ENCODE measurements around the gene CD47.

DNA sequence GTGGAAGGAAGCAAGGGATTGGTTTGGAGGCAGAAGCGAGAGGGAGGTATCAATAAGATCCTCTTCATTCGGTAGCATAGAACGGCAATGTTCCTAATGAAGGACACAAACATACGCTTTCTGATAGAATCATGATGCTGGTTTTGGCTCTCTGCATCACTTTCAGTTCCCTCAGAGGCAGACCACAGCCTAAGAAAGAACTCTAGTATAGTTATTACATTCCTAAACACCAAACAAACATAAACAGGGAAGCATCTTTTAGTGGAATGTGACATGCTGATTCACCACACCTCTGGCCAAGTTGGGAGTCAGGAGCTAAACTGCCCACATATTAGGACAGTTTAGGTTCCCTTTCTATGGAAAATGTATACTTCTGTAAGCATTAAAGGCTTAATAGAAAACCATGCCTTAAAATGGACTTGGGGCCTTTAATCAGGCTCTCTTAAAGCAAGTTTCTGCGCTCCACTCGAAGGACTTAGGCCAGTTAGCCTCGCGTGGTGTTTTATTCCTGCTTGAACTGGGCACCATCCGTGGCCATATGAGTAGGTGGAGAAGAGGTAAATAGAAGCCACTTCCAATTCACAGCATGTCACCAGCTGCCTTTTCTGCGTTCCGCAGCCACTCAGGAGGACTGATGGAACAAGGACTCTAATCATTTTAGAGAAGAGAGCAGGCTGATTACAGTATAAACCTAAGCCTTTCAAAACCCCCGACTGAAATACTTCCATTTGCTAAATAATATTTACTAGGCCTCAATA is 53.7 kb downstream of the CD47 start:
- TF ChIP-seq, protein P1, sequence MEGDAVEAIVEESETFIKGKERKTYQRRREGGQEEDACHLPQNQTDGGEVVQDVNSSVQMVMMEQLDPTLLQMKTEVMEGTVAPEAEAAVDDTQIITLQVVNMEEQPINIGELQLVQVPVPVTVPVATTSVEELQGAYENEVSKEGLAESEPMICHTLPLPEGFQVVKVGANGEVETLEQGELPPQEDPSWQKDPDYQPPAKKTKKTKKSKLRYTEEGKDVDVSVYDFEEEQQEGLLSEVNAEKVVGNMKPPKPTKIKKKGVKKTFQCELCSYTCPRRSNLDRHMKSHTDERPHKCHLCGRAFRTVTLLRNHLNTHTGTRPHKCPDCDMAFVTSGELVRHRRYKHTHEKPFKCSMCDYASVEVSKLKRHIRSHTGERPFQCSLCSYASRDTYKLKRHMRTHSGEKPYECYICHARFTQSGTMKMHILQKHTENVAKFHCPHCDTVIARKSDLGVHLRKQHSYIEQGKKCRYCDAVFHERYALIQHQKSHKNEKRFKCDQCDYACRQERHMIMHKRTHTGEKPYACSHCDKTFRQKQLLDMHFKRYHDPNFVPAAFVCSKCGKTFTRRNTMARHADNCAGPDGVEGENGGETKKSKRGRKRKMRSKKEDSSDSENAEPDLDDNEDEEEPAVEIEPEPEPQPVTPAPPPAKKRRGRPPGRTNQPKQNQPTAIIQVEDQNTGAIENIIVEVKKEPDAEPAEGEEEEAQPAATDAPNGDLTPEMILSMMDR (IDR thresholded peaks at IDR 0.05; ENCODE audit: poor library complexity): no peak
- TF ChIP-seq EZH2 (IDR thresholded peaks at IDR 0.05; ENCODE audit: borderline replicate concordance) (no peak), EZH2phosphoT487 (IDR thresholded peaks at IDR 0.05; ENCODE audit: low read depth, severe bottlenecking, unreplicated experiment) (no peak)
